ENCODE data around the gene CEP164. TPM values are rescaled to one million over a fixed set of nuclear protein-coding genes. Genes with fewer than 3 reads are reported as not detected.

The CEP164 gene
- total and polyA plus RNA-seq, 2 experiments from 2014 or later: 13.9 to 23.8 TPM

DNA sequence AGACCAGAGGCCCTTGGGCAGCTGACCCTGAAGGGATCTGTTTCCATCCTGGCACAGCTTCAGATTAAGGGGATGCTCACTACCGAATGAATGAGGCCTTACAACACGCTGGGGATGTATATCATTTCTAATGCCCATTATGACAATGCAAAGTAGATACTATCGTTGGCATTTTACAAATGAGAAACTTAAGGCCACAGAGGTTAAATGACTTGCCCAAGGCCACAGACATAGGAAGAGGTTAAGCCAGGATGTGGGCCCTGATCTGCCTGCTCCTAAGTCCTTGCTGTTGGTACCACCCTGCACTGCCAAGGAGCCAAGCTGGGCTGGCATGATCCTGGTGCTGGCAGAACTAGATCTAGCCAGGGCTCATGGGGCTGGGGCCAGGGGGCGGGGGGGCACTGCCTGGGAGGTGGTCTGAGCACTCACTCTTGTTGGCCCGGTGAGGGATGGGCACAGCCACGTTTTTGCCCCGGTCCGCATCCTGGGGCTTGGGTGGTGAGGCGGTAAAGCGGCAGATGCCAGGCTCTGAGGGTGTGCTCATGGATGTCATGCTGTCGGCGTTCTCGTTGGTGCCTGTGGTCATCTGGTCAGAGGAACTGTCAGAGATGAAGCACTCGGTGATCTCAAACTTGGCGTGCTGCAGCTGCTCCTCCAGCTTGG is 102.8 kb downstream of the CEP164 start (continued):
- TF ChIP-seq, protein P1, sequence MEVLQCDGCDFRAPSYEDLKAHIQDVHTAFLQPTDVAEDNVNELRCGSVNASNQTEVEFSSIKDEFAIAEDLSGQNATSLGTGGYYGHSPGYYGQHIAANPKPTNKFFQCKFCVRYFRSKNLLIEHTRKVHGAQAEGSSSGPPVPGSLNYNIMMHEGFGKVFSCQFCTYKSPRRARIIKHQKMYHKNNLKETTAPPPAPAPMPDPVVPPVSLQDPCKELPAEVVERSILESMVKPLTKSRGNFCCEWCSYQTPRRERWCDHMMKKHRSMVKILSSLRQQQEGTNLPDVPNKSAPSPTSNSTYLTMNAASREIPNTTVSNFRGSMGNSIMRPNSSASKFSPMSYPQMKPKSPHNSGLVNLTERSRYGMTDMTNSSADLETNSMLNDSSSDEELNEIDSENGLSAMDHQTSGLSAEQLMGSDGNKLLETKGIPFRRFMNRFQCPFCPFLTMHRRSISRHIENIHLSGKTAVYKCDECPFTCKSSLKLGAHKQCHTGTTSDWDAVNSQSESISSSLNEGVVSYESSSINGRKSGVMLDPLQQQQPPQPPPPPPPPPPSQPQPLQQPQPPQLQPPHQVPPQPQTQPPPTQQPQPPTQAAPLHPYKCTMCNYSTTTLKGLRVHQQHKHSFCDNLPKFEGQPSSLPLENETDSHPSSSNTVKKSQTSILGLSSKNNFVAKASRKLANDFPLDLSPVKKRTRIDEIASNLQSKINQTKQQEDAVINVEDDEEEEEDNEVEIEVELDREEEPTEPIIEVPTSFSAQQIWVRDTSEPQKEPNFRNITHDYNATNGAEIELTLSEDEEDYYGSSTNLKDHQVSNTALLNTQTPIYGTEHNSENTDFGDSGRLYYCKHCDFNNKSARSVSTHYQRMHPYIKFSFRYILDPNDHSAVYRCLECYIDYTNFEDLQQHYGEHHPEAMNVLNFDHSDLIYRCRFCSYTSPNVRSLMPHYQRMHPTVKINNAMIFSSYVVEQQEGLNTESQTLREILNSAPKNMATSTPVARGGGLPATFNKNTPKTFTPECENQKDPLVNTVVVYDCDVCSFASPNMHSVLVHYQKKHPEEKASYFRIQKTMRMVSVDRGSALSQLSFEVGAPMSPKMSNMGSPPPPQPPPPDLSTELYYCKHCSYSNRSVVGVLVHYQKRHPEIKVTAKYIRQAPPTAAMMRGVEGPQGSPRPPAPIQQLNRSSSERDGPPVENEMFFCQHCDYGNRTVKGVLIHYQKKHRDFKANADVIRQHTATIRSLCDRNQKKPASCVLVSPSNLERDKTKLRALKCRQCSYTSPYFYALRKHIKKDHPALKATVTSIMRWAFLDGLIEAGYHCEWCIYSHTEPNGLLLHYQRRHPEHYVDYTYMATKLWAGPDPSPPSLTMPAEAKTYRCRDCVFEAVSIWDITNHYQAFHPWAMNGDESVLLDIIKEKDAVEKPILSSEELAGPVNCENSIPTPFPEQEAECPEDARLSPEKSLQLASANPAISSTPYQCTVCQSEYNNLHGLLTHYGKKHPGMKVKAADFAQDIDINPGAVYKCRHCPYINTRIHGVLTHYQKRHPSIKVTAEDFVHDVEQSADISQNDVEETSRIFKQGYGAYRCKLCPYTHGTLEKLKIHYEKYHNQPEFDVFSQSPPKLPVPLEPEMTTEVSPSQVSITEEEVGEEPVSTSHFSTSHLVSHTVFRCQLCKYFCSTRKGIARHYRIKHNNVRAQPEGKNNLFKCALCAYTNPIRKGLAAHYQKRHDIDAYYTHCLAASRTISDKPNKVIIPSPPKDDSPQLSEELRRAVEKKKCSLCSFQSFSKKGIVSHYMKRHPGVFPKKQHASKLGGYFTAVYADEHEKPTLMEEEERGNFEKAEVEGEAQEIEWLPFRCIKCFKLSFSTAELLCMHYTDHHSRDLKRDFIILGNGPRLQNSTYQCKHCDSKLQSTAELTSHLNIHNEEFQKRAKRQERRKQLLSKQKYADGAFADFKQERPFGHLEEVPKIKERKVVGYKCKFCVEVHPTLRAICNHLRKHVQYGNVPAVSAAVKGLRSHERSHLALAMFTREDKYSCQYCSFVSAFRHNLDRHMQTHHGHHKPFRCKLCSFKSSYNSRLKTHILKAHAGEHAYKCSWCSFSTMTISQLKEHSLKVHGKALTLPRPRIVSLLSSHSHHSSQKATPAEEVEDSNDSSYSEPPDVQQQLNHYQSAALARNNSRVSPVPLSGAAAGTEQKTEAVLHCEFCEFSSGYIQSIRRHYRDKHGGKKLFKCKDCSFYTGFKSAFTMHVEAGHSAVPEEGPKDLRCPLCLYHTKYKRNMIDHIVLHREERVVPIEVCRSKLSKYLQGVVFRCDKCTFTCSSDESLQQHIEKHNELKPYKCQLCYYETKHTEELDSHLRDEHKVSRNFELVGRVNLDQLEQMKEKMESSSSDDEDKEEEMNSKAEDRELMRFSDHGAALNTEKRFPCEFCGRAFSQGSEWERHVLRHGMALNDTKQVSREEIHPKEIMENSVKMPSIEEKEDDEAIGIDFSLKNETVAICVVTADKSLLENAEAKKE (CRISPR knock-in tag; IDR thresholded peaks at IDR 0.05): no peak
- TF ChIP-seq, protein P2, sequence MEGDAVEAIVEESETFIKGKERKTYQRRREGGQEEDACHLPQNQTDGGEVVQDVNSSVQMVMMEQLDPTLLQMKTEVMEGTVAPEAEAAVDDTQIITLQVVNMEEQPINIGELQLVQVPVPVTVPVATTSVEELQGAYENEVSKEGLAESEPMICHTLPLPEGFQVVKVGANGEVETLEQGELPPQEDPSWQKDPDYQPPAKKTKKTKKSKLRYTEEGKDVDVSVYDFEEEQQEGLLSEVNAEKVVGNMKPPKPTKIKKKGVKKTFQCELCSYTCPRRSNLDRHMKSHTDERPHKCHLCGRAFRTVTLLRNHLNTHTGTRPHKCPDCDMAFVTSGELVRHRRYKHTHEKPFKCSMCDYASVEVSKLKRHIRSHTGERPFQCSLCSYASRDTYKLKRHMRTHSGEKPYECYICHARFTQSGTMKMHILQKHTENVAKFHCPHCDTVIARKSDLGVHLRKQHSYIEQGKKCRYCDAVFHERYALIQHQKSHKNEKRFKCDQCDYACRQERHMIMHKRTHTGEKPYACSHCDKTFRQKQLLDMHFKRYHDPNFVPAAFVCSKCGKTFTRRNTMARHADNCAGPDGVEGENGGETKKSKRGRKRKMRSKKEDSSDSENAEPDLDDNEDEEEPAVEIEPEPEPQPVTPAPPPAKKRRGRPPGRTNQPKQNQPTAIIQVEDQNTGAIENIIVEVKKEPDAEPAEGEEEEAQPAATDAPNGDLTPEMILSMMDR (conservative IDR thresholded peaks at IDR 0.05; ENCODE audit: low read depth in 2 of 2): no peak
- no peak for TF ChIP-seq CREB1 (CRISPR knock-in tag; IDR thresholded peaks at IDR 0.05; ENCODE audit: low read depth)

DNA sequence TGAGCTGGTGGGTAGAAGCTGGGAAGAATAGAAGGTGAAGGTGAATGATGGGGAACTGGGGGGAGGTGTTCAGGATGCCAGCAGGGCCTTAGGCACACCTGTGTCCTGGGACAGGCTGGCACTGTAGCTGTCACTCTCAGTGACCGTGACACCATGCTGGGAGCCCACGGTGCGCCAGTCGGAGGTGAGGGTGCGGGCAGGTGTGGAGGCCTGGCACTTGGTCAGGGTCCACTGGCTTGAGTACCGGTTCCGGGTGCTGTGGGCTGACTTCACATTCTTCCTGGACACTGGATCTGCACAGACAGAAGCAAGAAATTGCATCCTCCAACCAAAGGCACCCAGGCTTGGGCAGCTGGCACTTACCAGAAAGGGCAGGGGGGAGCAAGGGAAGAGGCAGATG is 103.8 kb downstream of the CEP164 start:
- no peak overlapping the region for H3K27ac Mint-ChIP-seq
- H3K27ac ChIP-seq (ENCODE audit: low read depth): no peak overlapping the region
- no peaks in the 10 kb centered on the region for H3F3A ChIP-seq (replicated peaks; ENCODE audit: low read depth)
- peaks cover 7% of the 10 kb centered on the region for H3K4me1 ChIP-seq (ENCODE audit: insufficient read depth)
- no peaks in the 10 kb centered on the region for H3K9me3 Mint-ChIP-seq
- no peaks in the 10 kb centered on the region for H3K79me2 ChIP-seq (replicated peaks; ENCODE audit: insufficient read depth)
- ATAC-seq (no peak), DNase-seq (ENCODE audit: low spot score) (no peak)
- H3K4me3 Mint-ChIP-seq: no peak overlapping the region
- no peaks in the 10 kb centered on the region for H3K27me3 ChIP-seq (ENCODE audit: insufficient read depth)
- no peaks in the 10 kb centered on the region for H4K20me1 ChIP-seq (replicated peaks; ENCODE audit: insufficient read depth)
- no peaks in the 10 kb centered on the region for H3K36me3 Mint-ChIP-seq (ENCODE audit: low read depth)
- H3K27me3 Mint-ChIP-seq (ENCODE audit: insufficient read depth, low read depth, poor library complexity): peaks cover 12% of the 10 kb centered on the region
- H3K4me1 Mint-ChIP-seq: peaks cover 30% of the 10 kb centered on the region
- no peak overlapping the region for H2AFZ ChIP-seq
- H3K36me3 ChIP-seq (ENCODE audit: insufficient read depth): no peaks in the 10 kb centered on the region
- no peak overlapping the region for H3K4me2 ChIP-seq
- no peak overlapping the region for H3K4me3 ChIP-seq
- no peaks in the 10 kb centered on the region for H3K9me2 ChIP-seq (ENCODE audit: insufficient read depth)
- no peak for TF ChIP-seq POLR2AphosphoS5 (IDR thresholded peaks at IDR 0.05; ENCODE audit: low read depth)
- TF ChIP-seq EZH2 (IDR thresholded peaks at IDR 0.05; ENCODE audit: low read depth, unreplicated experiment): no peak
- TF ChIP-seq ZNF114 (CRISPR knock-in tag; IDR thresholded peaks at IDR 0.05): no peak
- TF ChIP-seq, protein P3, sequence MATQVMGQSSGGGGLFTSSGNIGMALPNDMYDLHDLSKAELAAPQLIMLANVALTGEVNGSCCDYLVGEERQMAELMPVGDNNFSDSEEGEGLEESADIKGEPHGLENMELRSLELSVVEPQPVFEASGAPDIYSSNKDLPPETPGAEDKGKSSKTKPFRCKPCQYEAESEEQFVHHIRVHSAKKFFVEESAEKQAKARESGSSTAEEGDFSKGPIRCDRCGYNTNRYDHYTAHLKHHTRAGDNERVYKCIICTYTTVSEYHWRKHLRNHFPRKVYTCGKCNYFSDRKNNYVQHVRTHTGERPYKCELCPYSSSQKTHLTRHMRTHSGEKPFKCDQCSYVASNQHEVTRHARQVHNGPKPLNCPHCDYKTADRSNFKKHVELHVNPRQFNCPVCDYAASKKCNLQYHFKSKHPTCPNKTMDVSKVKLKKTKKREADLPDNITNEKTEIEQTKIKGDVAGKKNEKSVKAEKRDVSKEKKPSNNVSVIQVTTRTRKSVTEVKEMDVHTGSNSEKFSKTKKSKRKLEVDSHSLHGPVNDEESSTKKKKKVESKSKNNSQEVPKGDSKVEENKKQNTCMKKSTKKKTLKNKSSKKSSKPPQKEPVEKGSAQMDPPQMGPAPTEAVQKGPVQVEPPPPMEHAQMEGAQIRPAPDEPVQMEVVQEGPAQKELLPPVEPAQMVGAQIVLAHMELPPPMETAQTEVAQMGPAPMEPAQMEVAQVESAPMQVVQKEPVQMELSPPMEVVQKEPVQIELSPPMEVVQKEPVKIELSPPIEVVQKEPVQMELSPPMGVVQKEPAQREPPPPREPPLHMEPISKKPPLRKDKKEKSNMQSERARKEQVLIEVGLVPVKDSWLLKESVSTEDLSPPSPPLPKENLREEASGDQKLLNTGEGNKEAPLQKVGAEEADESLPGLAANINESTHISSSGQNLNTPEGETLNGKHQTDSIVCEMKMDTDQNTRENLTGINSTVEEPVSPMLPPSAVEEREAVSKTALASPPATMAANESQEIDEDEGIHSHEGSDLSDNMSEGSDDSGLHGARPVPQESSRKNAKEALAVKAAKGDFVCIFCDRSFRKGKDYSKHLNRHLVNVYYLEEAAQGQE (IDR thresholded peaks at IDR 0.05; ENCODE audit: unreplicated experiment): no peak
- TF ChIP-seq EZH2phosphoT487 (IDR thresholded peaks at IDR 0.05; ENCODE audit: unreplicated experiment): no peak
- no peak for TF ChIP-seq JUNB (IDR thresholded peaks at IDR 0.05; ENCODE audit: unreplicated experiment)
- TF ChIP-seq CREB1 (CRISPR knock-in tag; IDR thresholded peaks at IDR 0.05; ENCODE audit: low read depth): no peak
